MM.1S (cell line): Measurements from ENCODE around the gene CTNNA2.

Experiments used
- DNase-seq: peaks from one replicate; pipeline ENCODE4 v3.0.0-alpha.2; 2015
- H2AFZ ChIP-seq: fragments of 300-600 bp; sonication (generic); 2 replicates; pipeline ENCODE4 v1.6.0; 2016; ENCODE audit warnings: antibody characterized with exemption, low read length
- H3F3A ChIP-seq: fragments of 300-600 bp; sonication (generic); 2 replicates; pipeline ENCODE4 v1.6.1; 2016; ENCODE audit warnings: mild to moderate bottlenecking, antibody characterized with exemption, low read length, moderate library complexity, mixed read lengths; ENCODE audit not compliant: insufficient read depth
- H3K27ac ChIP-seq: fragments of 300-600 bp; sonication (generic); 2 replicates; pipeline ENCODE4 v1.5.1; 2016; ENCODE audit warnings: mild to moderate bottlenecking, low read length
- H3K27me3 ChIP-seq: fragments of 300-600 bp; sonication (generic); replicated peaks from 2 replicates; pipeline ENCODE4 v1.6.0; 2016; ENCODE audit warnings: low read length; ENCODE audit not compliant: insufficient read depth
- H3K36me3 ChIP-seq: fragments of 300-600 bp; sonication (generic); replicated peaks from 2 replicates; pipeline ENCODE4 v1.6.1; 2016; ENCODE audit warnings: mild to moderate bottlenecking, low read length, mixed read lengths; ENCODE audit not compliant: insufficient read depth
- H3K4me1 ChIP-seq: fragments of 300-600 bp; sonication (generic); 2 replicates; pipeline ENCODE4 v1.6.1; 2016; ENCODE audit warnings: low read length, mixed read lengths
- H3K4me2 ChIP-seq: fragments of 300-600 bp; sonication (generic); 2 replicates; pipeline ENCODE4 v1.6.0; 2016; ENCODE audit warnings: low read depth, low read length
- H3K4me3 ChIP-seq: fragments of 300-600 bp; sonication (generic); 2 replicates; pipeline ENCODE4 v1.5.1; 2016; ENCODE audit warnings: low read length, mixed read lengths
- H3K79me2 ChIP-seq: fragments of 300-600 bp; sonication (generic); 2 replicates; pipeline ENCODE4 v1.6.1; 2016; ENCODE audit warnings: mixed run types, low read length, mixed read lengths
- H3K9ac ChIP-seq: fragments of 300-600 bp; sonication (generic); 2 replicates; pipeline ENCODE4 v1.6.1; 2016; ENCODE audit warnings: low read length, mixed read lengths
- H3K9me2 ChIP-seq: fragments of 300-600 bp; sonication (generic); replicated peaks from 2 replicates; pipeline ENCODE4 v1.6.1; 2016; ENCODE audit warnings: mild to moderate bottlenecking, low read length, mixed read lengths; ENCODE audit not compliant: insufficient read depth
- H3K9me3 ChIP-seq: fragments of 300-600 bp; sonication (generic); replicated peaks from 2 replicates; pipeline ENCODE4 v1.6.1; 2016; ENCODE audit warnings: mild to moderate bottlenecking, low read length, mixed read lengths; ENCODE audit not compliant: insufficient read depth
- H4K20me1 ChIP-seq: fragments of 300-600 bp; sonication (generic); 2 replicates; pipeline ENCODE4 v1.6.1; 2016; ENCODE audit warnings: mild to moderate bottlenecking, low read length, moderate library complexity, mixed read lengths; ENCODE audit not compliant: insufficient read depth
- CTCF ChIP-seq: fragments of 300-600 bp; sonication (generic); IDR thresholded peaks from 2 replicates; pipeline ENCODE4 v1.5.1; 2016; ENCODE audit warnings: antibody characterized with exemption, low read length, mixed read lengths
- EZH2 ChIP-seq: fragments of 300-600 bp; sonication (generic); optimal IDR thresholded peaks from 2 replicates; pipeline ENCODE3; 2017; ENCODE audit warnings: low read depth, mild to moderate bottlenecking, antibody characterized with exemption, low read length, mixed read lengths
- EZH2phosphoT487 ChIP-seq: fragments of 300-600 bp; sonication (generic); IDR thresholded peaks from 2 replicates; pipeline ENCODE4 v1.6.1; 2018; ENCODE audit warnings: antibody characterized with exemption, low read length

The CTNNA2 gene

GRCh38 chr2:79669714-79670113 lies 156.9 kb downstream of the CTNNA2 start:
- Histone ChIP-seq H3K9me3 (no peaks in the 10 kb centered on the region), H3K4me3 (no peak overlapping the region), H3K27me3 (no peaks in the 10 kb centered on the region), H3K79me2 (no peaks in the 10 kb centered on the region), H3K4me2 (no peak overlapping the region), H2AFZ (no peak overlapping the region), H3K36me3 (no peaks in the 10 kb centered on the region), H3K9me2 (no peaks in the 10 kb centered on the region), H3K9ac (no peak overlapping the region), H3K4me1 (peaks cover 9% of the 10 kb centered on the region), H3K27ac (no peak overlapping the region), H4K20me1 (no peaks in the 10 kb centered on the region), H3F3A (no peaks in the 10 kb centered on the region)
- DNase-seq: no peak
- TF ChIP-seq CTCF: no peak
- TF ChIP-seq EZH2: no peak
- TF ChIP-seq EZH2phosphoT487: no peak

GRCh38 chr2:79670198-79670597 lies 157.3 kb downstream of the CTNNA2 start:
- H2AFZ ChIP-seq: no peak overlapping the region
- H3K9me2 ChIP-seq: no peaks in the 10 kb centered on the region
- H3K9ac ChIP-seq: no peak overlapping the region
- no peak overlapping the region for H3K27ac ChIP-seq
- H3K9me3 ChIP-seq: no peaks in the 10 kb centered on the region
- H3F3A ChIP-seq: no peaks in the 10 kb centered on the region
- H4K20me1 ChIP-seq: no peaks in the 10 kb centered on the region
- H3K4me3 ChIP-seq: no peak overlapping the region
- peaks cover 9% of the 10 kb centered on the region for H3K4me1 ChIP-seq
- no peaks in the 10 kb centered on the region for H3K36me3 ChIP-seq
- TF ChIP-seq EZH2 (no peak), EZH2phosphoT487 (no peak)
- DNase-seq: no peak
- H3K27me3 ChIP-seq: no peaks in the 10 kb centered on the region
- H3K4me2 ChIP-seq: no peak overlapping the region
- no peaks in the 10 kb centered on the region for H3K79me2 ChIP-seq

GRCh38 chr2:79686884-79687283 lies 174.0 kb downstream of the CTNNA2 start:
- H3K27ac ChIP-seq: no peak overlapping the region
- no peaks in the 10 kb centered on the region for H3K4me1 ChIP-seq
- no peak overlapping the region for H2AFZ ChIP-seq
- no peak overlapping the region for H3K9ac ChIP-seq
- H3K4me2 ChIP-seq: no peak overlapping the region
- no peak for DNase-seq
- no peaks in the 10 kb centered on the region for H3F3A ChIP-seq
- no peak for TF ChIP-seq EZH2
- no peak for TF ChIP-seq EZH2phosphoT487
- TF ChIP-seq CTCF: no peak
- no peaks in the 10 kb centered on the region for H3K9me3 ChIP-seq
- no peaks in the 10 kb centered on the region for H3K36me3 ChIP-seq
- no peaks in the 10 kb centered on the region for H4K20me1 ChIP-seq
- no peaks in the 10 kb centered on the region for H3K27me3 ChIP-seq
- no peaks in the 10 kb centered on the region for H3K9me2 ChIP-seq
- H3K4me3 ChIP-seq: no peak overlapping the region
- no peaks in the 10 kb centered on the region for H3K79me2 ChIP-seq

GRCh38 chr2:79695248-79695647 lies 182.4 kb downstream of the CTNNA2 start:
- H4K20me1 ChIP-seq: no peaks in the 10 kb centered on the region
- H3K4me2 ChIP-seq: no peak overlapping the region
- H3K79me2 ChIP-seq: no peaks in the 10 kb centered on the region
- no peak overlapping the region for H3K9ac ChIP-seq
- H2AFZ ChIP-seq: no peak overlapping the region
- no peak overlapping the region for H3K4me3 ChIP-seq
- H3K27ac ChIP-seq: no peak overlapping the region
- H3K36me3 ChIP-seq: no peaks in the 10 kb centered on the region
- no peaks in the 10 kb centered on the region for H3K4me1 ChIP-seq
- TF ChIP-seq CTCF (no peak), EZH2 (no peak), EZH2phosphoT487 (no peak)
- no peaks in the 10 kb centered on the region for H3K27me3 ChIP-seq
- no peaks in the 10 kb centered on the region for H3F3A ChIP-seq
- H3K9me3 ChIP-seq: no peaks in the 10 kb centered on the region
- H3K9me2 ChIP-seq: no peaks in the 10 kb centered on the region
- no peak for DNase-seq
